Left ventricle myocardium inferior (tissue), 1 donor: ENCODE data around the gene PALD1. TPM values are rescaled to one million over a fixed set of nuclear protein-coding genes. Genes with fewer than 3 reads are reported as not detected.

Source experiments
- DNase-seq: peaks from one replicate; pipeline ENCODE4 v3.0.0-alpha.2; 2020
- H3K27ac ChIP-seq: fragments of 200-600 bp; replicated peaks from 2 replicates; pipeline ENCODE4 v1.8.0; 2021
- H3K27me3 ChIP-seq: fragments of 200-600 bp; 2 replicates; pipeline ENCODE4 v1.8.0; 2021; ENCODE audit warnings: low read depth
- H3K36me3 ChIP-seq: fragments of 200-600 bp; 2 replicates; pipeline ENCODE4 v1.8.0; 2021
- H3K4me1 ChIP-seq: fragments of 200-600 bp; 2 replicates; pipeline ENCODE4 v1.8.0; 2021
- H3K4me3 ChIP-seq: fragments of 200-600 bp; 2 replicates; pipeline ENCODE4 v1.8.0; 2021; ENCODE audit warnings: mild to moderate bottlenecking, moderate library complexity
- H3K9me3 ChIP-seq: fragments of 200-600 bp; replicated peaks from 2 replicates; pipeline ENCODE4 v1.8.0; 2021
- intact Hi-C: fragments of 100-400 bp; cut with micrococcal nuclease; formaldehyde crosslinking; loops from one replicate; pipeline ENCODE4 v1.11.0; 2022
- total RNA-seq: library from RNA; stranded (reverse); fragmentation: NEBNext Ultra II Directional; extraction: Animal tissue kit (Norgen Biotek cat#: 25700); gene quantifications from one replicate; pipeline ENCODE4 v1.2.1, GENCODE V29; 2021
- TF ChIP-seq, protein P1 (sequence below): fragments of 200-600 bp; IDR thresholded peaks from 2 replicates; pipeline ENCODE4 v1.8.0; 2021; ENCODE audit warnings: antibody characterized with exemption, mild to moderate bottlenecking, borderline replicate concordance
- donor health status: DM: no; HTN: yes; CAD: no; lungs with severe emphysema.

The PALD1 gene
- total RNA-seq, 1 donor from 2014 or later = 5.1 TPM

DNA sequence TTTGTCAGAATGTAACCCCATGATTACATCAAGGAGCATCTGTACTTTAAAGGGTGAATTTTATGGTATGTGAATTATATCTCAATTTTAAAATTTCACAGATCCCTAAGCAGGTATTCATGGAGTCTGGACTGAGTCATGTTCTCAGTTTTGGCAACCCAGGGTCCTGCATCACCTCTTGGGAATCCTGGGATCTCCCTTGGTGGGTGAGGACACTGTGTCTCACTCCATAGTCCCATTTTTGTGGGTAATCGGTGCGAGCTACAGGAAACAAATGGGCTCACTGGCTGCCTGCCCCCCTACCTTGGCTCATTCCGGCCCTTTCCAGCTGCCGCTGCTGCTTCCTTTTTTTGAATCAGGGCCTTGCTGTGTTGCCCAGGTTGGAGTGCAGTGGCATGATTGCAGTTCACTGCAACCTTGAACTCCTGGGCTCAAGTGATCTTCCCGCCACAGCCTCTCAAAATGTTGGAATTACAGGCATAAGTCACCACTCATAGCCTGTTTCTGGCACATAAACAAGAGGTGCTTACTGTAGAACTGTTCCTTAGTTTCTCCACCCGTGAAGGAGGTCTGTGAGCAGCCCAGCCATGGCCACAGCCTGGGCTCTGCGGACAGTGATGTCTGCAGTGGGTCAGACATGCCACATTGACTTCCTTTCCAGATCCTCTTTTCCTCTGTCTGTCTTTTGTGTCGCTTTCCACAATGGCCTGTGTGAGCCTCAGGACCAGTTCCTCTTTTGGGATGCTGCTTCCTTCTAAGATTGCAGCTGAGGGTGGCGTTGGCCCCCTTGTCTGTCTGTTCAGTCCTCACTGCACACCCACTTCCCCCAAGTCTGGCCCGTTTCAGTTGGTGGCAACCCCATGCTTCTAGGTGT lies 14.5 kb downstream of the PALD1 start:
- DNase-seq = no peak
- Histone ChIP-seq H3K36me3 (no peaks in the 10 kb centered on the region), H3K4me3 (no peak overlapping the region), H3K27me3 (no peaks in the 10 kb centered on the region), H3K9me3 (no peaks in the 10 kb centered on the region), H3K4me1 (peaks cover 39% of the 10 kb centered on the region), H3K27ac (peak overlapping the region; percentile 69)
- intact Hi-C loops = no loop called here
- TF ChIP-seq, protein P1, sequence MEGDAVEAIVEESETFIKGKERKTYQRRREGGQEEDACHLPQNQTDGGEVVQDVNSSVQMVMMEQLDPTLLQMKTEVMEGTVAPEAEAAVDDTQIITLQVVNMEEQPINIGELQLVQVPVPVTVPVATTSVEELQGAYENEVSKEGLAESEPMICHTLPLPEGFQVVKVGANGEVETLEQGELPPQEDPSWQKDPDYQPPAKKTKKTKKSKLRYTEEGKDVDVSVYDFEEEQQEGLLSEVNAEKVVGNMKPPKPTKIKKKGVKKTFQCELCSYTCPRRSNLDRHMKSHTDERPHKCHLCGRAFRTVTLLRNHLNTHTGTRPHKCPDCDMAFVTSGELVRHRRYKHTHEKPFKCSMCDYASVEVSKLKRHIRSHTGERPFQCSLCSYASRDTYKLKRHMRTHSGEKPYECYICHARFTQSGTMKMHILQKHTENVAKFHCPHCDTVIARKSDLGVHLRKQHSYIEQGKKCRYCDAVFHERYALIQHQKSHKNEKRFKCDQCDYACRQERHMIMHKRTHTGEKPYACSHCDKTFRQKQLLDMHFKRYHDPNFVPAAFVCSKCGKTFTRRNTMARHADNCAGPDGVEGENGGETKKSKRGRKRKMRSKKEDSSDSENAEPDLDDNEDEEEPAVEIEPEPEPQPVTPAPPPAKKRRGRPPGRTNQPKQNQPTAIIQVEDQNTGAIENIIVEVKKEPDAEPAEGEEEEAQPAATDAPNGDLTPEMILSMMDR = no peak

DNA sequence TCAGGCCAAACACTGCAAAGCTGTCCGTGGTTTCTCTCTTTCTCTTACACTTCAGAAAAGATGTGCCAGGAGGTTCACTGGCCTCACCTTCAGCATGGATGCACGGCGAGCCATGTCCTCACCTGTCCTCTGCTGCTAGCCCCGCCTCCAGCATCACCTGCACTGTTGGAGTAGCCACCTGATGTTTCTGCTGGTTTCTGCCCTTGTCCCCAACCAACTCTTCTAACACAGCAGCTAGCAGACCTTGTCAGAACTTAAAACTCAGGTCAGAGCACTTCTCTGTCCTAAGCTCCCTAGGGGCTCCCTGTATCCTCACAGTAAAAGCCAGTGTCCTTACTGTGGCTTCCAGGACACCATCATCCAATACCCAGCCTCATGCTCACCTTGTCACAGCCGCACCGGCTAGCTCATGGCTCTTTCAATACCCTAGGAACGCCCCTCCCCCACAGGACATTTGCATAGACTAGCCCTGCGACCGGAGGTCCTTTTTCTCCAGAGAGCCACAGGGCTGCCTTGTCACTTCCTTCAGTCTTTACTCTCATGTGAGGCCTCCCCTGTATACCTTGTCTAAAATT lies 15.2 kb downstream of the PALD1 start:
- Histone ChIP-seq H3K36me3 (no peaks in the 10 kb centered on the region), H3K27ac (peak overlapping the region; percentile 69), H3K27me3 (no peaks in the 10 kb centered on the region), H3K9me3 (no peaks in the 10 kb centered on the region), H3K4me1 (peaks cover 42% of the 10 kb centered on the region), H3K4me3 (no peak overlapping the region)
- DNase-seq = no peak
- intact Hi-C loops = no loop called here
- TF ChIP-seq, protein P1 = no peak

GRCh38 chr10:70494536-70494935 lies 16.0 kb downstream of the PALD1 start:
- H3K4me3 ChIP-seq = peak overlapping the region; percentile 42
- peaks cover 50% of the 10 kb centered on the region for H3K4me1 ChIP-seq
- H3K36me3 ChIP-seq = no peaks in the 10 kb centered on the region
- H3K9me3 ChIP-seq = no peaks in the 10 kb centered on the region
- DNase-seq = no peak
- TF ChIP-seq, protein P1 = no peak
- H3K27ac ChIP-seq = peak overlapping the region; percentile 69
- intact Hi-C loops = no loop called here
- no peaks in the 10 kb centered on the region for H3K27me3 ChIP-seq

GRCh38 chr10:70494966-70495365 lies 16.4 kb downstream of the PALD1 start:
- intact Hi-C loops = no loop called here
- TF ChIP-seq, protein P1 = no peak
- no peaks in the 10 kb centered on the region for H3K9me3 ChIP-seq
- peak overlapping the region; percentile 69 for H3K27ac ChIP-seq
- no peaks in the 10 kb centered on the region for H3K27me3 ChIP-seq
- no peak for DNase-seq
- peak overlapping the region; percentile 42 for H3K4me3 ChIP-seq
- H3K36me3 ChIP-seq = no peaks in the 10 kb centered on the region
- H3K4me1 ChIP-seq = peaks cover 54% of the 10 kb centered on the region

DNA sequence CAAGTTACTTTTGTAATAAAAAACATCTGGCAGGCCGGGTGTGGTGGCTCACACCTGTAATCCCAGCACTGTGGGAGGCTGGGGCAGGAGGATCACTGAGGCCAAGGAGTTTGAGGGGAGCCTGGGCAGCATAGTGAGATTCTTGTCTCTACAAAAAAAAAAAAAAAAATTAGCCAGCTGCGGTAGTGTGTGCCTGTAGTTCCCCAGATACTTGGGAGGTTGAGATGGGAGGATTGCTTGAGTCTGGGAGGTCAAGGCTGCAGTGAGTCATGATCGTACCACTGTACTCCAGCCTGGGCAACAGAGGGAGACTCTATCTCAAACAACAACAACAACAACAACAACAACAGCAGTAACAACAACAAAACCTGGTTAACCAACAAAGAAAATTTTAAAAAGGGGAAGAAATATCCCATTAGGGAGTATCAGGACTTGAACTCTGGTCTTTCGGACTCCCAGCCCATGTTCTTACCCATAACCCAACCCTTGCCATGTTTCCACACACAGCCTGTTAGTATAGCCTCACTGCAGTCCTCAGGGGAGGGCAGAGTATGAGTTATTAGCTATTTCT lies 17.2 kb downstream of the PALD1 start:
- TF ChIP-seq, protein P1 = no peak
- peaks cover 61% of the 10 kb centered on the region for H3K4me1 ChIP-seq
- intact Hi-C loops = no loop called here

More for the DNA sequence above, 17.2 kb downstream of the PALD1 start:
- H3K27me3 ChIP-seq = no peaks in the 10 kb centered on the region
- no peak overlapping the region for H3K4me3 ChIP-seq
- H3K36me3 ChIP-seq = no peaks in the 10 kb centered on the region
- DNase-seq = no peak
- no peaks in the 10 kb centered on the region for H3K9me3 ChIP-seq
- peak overlapping the region; percentile 69 for H3K27ac ChIP-seq
